ENCODE results near the gene ARHGEF6.

DNA sequence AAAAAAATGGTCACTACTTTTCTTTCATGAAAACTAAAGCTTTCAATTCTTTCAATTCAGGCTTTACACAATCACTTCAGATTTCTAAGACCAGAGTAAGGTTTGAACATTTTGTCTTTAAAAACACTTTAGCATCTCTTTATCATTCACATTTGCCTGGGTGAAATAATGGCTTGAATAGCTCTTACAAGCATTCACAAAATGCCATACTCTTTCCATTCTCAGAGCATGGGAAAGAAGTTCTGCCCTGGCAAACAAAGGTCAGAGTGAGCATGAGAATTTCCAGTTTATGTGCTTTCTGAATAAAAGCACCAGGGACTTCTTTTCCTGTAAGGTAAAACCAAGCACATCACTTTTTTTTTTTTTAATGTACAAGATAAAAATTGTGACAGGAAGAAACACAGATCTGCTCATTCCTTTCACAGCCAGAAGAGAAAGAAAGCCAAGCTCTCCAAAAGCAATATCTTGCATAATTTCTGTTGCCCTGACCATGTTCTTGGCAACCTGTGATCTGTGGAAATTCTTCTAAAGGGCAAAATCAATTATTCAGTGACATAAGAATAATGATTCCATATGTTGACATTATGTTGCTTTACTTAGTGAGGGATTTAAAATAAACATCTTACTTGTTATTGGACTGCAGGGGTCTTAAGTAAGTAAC is 68.0 kb downstream of the ARHGEF6 start:
- TF ChIP-seq, protein P1, sequence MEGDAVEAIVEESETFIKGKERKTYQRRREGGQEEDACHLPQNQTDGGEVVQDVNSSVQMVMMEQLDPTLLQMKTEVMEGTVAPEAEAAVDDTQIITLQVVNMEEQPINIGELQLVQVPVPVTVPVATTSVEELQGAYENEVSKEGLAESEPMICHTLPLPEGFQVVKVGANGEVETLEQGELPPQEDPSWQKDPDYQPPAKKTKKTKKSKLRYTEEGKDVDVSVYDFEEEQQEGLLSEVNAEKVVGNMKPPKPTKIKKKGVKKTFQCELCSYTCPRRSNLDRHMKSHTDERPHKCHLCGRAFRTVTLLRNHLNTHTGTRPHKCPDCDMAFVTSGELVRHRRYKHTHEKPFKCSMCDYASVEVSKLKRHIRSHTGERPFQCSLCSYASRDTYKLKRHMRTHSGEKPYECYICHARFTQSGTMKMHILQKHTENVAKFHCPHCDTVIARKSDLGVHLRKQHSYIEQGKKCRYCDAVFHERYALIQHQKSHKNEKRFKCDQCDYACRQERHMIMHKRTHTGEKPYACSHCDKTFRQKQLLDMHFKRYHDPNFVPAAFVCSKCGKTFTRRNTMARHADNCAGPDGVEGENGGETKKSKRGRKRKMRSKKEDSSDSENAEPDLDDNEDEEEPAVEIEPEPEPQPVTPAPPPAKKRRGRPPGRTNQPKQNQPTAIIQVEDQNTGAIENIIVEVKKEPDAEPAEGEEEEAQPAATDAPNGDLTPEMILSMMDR (IDR thresholded peaks at IDR 0.05), result no peak
- no peak for TF ChIP-seq POLR2A (IDR thresholded peaks at IDR 0.05)

Data from vagina (tissue), 2 donors.